ENCODE results near the gene GDNF. TPM values are rescaled to one million over a fixed set of nuclear protein-coding genes. Genes with fewer than 3 reads are reported as not detected.

GDNF gene
- total RNA-seq, 1 donor from 2014 or later = 0.27 TPM

- Histone ChIP-seq H3K27ac (replicated peaks) (no peak overlapping the region), H3K27me3 (ENCODE audit: low read depth) (no peaks in the 10 kb centered on the region), H3K9me3 (replicated peaks) (peaks cover 13% of the 10 kb centered on the region), H3K36me3 (no peaks in the 10 kb centered on the region), H3K4me1 (no peaks in the 10 kb centered on the region), H3K4me3 (no peak overlapping the region)
- no peak for DNase-seq
- TF ChIP-seq CTCF (IDR thresholded peaks at IDR 0.05; ENCODE audit: borderline replicate concordance) = no peak
- intact Hi-C loops (cut with micrococcal nuclease) = no loop called here
Observed at GRCh38 chr5:37772255-37772654, 67.6 kb downstream of the GDNF start.

DNA sequence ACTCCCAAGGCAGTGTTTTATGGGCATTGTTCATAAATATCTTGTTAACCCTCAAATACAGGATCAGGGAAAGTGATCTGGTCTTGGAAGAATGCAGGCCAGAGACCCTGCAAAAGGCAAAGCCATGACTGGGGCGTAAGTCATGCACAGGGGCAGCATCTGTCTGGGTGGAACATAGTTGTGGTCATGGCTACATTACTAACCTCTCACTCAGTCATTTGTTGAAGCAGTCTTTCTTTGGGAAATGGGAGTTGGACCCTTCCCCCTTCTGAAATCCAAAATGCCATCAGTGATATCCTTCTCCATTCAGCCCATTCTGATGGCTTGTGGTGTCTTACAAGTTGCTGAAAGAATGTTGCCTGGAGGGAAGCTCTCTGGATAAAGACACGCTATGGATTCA lies 68.1 kb downstream of the GDNF start:
- intact Hi-C loops (cut with micrococcal nuclease) = no loop called here
- no peaks in the 10 kb centered on the region for H3K27me3 ChIP-seq (ENCODE audit: low read depth)
- TF ChIP-seq CTCF (IDR thresholded peaks at IDR 0.05; ENCODE audit: borderline replicate concordance) = no peak
- H3K27ac ChIP-seq (replicated peaks) = no peak overlapping the region
- no peak overlapping the region for H3K4me3 ChIP-seq
- DNase-seq = no peak
- H3K36me3 ChIP-seq = no peaks in the 10 kb centered on the region
- H3K9me3 ChIP-seq (replicated peaks) = peaks cover 13% of the 10 kb centered on the region
- H3K4me1 ChIP-seq = no peaks in the 10 kb centered on the region

DNA sequence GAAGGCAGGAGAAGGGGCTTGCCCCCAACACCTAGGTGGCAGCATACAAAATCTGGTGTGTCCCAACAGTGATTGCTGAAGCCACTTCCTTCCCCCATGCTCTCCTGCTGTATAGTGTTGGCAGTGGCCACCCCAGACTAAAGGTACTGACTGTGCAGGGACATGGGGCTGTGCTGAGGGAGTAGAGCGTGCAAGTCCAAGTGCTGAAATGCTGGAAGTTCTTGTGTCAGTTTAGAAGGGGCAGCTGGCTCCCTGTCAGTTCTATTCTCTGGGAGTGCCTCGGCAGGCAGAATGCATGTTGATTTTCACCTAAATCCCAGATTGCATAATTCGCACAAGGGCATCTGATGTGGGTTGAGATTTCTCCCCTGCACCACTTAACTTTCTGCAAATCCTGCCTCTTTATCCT lies 68.6 kb downstream of the GDNF start:
- Histone ChIP-seq H3K4me3 (no peak overlapping the region), H3K9me3 (replicated peaks) (peaks cover 13% of the 10 kb centered on the region), H3K27ac (replicated peaks) (no peak overlapping the region), H3K4me1 (no peaks in the 10 kb centered on the region), H3K36me3 (no peaks in the 10 kb centered on the region), H3K27me3 (ENCODE audit: low read depth) (no peaks in the 10 kb centered on the region)
- DNase-seq = no peak
- intact Hi-C loops (cut with micrococcal nuclease) = no loop called here
- no peak for TF ChIP-seq CTCF (IDR thresholded peaks at IDR 0.05; ENCODE audit: borderline replicate concordance)

DNA sequence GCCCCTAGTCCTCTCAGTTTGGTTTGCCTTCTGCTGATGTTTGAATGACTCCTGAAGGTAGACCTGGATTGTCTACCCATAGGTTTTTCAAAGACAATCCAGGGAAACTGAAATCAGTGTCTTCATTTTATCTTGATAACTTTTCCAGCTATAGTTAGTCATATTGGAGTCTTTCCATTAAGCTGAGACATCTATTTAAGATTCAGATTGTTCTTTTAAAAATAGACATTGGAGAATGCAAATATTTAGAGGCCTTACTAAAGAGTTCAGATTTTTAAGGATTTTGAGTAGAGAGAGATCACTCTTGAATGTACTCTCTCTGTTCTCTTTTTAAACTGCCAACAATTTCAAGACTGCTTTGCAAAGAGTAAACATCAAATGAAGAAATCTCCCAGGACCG lies 69.1 kb downstream of the GDNF start:
- no peaks in the 10 kb centered on the region for H3K4me1 ChIP-seq
- no peak overlapping the region for H3K4me3 ChIP-seq
- TF ChIP-seq CTCF (IDR thresholded peaks at IDR 0.05; ENCODE audit: borderline replicate concordance) = no peak
- no peaks in the 10 kb centered on the region for H3K36me3 ChIP-seq
- no peaks in the 10 kb centered on the region for H3K27me3 ChIP-seq (ENCODE audit: low read depth)
- intact Hi-C loops (cut with micrococcal nuclease) = no loop called here
- no peak for DNase-seq
- peaks cover 13% of the 10 kb centered on the region for H3K9me3 ChIP-seq (replicated peaks)
- H3K27ac ChIP-seq (replicated peaks) = no peak overlapping the region

- Histone ChIP-seq H3K36me3 (no peaks in the 10 kb centered on the region), H3K27me3 (ENCODE audit: low read depth) (no peaks in the 10 kb centered on the region), H3K27ac (replicated peaks) (no peak overlapping the region), H3K4me1 (no peaks in the 10 kb centered on the region), H3K9me3 (replicated peaks) (peaks cover 8% of the 10 kb centered on the region), H3K4me3 (no peak overlapping the region)
- TF ChIP-seq CTCF (IDR thresholded peaks at IDR 0.05; ENCODE audit: borderline replicate concordance) = no peak
- no peak for DNase-seq
- intact Hi-C loops (cut with micrococcal nuclease) = no loop called here
Observed at GRCh38 chr5:37769840-37770239, 70.0 kb downstream of the GDNF start.

- TF ChIP-seq CTCF (IDR thresholded peaks at IDR 0.05; ENCODE audit: borderline replicate concordance) = no peak
- H3K4me3 ChIP-seq = no peak overlapping the region
- H3K9me3 ChIP-seq (replicated peaks) = peaks cover under 1% of the 10 kb centered on the region
- no peaks in the 10 kb centered on the region for H3K4me1 ChIP-seq
- intact Hi-C loops (cut with micrococcal nuclease) = no loop called here
- DNase-seq = no peak
- H3K27me3 ChIP-seq (ENCODE audit: low read depth) = no peaks in the 10 kb centered on the region
- no peaks in the 10 kb centered on the region for H3K36me3 ChIP-seq
- no peak overlapping the region for H3K27ac ChIP-seq (replicated peaks)
Observed at GRCh38 chr5:37769108-37769507, 70.7 kb downstream of the GDNF start.

Data from left ventricle myocardium inferior (tissue), 1 donor.